K562 (cell line): ENCODE data around the gene FCGBP. TPM values are rescaled to one million over a fixed set of nuclear protein-coding genes. Genes with fewer than 3 reads are reported as not detected.
"Not testable (repeated sequence)": the region's sequence is repeated elsewhere in the genome, so short reads cannot be mapped to it uniquely, and the experiment has no call there.

ENCODE experiments used
- ATAC-seq: fragments of 200-7000 bp; cut with Tn5 transposase; 3 replicates; pipeline ENCODE4 v1.9.1; 2020; ENCODE audit warnings: moderate library complexity
- BruUV-seq: library from RNA; stranded (reverse); fragments of 400-500 nt; replicated peaks from 2 replicates; lab custom pipeline; 2021; lab: Mats Ljungman, UMichigan
- CTCF ChIA-PET: fragments of 300-600 bp; formaldehyde crosslinking; extraction: SDS; loops from one replicate; lab custom pipeline; 2021; ENCODE audit warnings: low intra/inter-chr PET ratio; lab: Yijun Ruan, JAX
- POLR2A ChIA-PET: fragments of 300-600, 350-650 bp; sonication (Branson Sonifier 250); formaldehyde crosslinking; extraction: SDS; loops from one replicate; lab custom pipeline; 2021; ENCODE audit warnings: antibody characterized with exemption, inconsistent platforms; lab: Yijun Ruan, JAX
- DNase-seq, 4 experiments: peaks; one replicate each; pipeline versions ENCODE4 v3.0.0 to v3.0.0-alpha.2; 2011 to 2018; ENCODE audit warnings: low spot score in 3 of 4, mixed read lengths in 3 of 4; ENCODE audit errors: extremely low read depth in 1 of 4
- FAIRE-seq: peaks from 2 replicates; lab custom pipeline; 2011; peaks lifted over from hg19 to GRCh38; lab: Jason Lieb, UNC
- H2AFZ ChIP-seq: 2 replicates; pipeline ENCODE4 v1.6.0; 2011; ENCODE audit warnings: low read depth, low read length, control low read depth, inconsistent platforms
- H3K27ac ChIP-seq: fragments of 200-600 bp; 3 replicates; pipeline ENCODE4 v1.8.0; 2011; ENCODE audit warnings: low read depth, mild to moderate bottlenecking, control low read depth, inconsistent platforms, low read length, moderate library complexity, mixed read lengths; ENCODE audit errors: extremely low read depth
- H3K27me3 ChIP-seq, 2 experiments: fragments of 300-600 bp in 1 of 2; 2 replicates in 1 of 2; 3 replicates in 1 of 2; pipeline versions ENCODE4 v1.6.0 to v1.8.0; 2011; ENCODE audit warnings: inconsistent platforms in 2 of 2, low read length in 2 of 2, mild to moderate bottlenecking in 1 of 2, mixed read lengths in 1 of 2, moderate library complexity in 1 of 2; ENCODE audit not compliant: control insufficient read depth in 2 of 2, insufficient read depth in 2 of 2
- H3K36me3 ChIP-seq: fragments of 300-600 bp; 3 replicates; pipeline ENCODE4 v1.8.0; 2011; ENCODE audit warnings: mild to moderate bottlenecking, low read length, inconsistent platforms; ENCODE audit not compliant: control insufficient read depth, insufficient read depth
- H3K4me1 ChIP-seq, 2 experiments: fragments of 200-600 bp in 1 of 2; replicated peaks in 1 of 2; 2 replicates in 1 of 2; 3 replicates in 1 of 2; pipeline versions ENCODE4 v1.5.1 to v1.8.0; 2011; ENCODE audit warnings: inconsistent platforms in 2 of 2, low read length in 2 of 2, mild to moderate bottlenecking in 1 of 2, mixed read lengths in 1 of 2, moderate library complexity in 1 of 2; ENCODE audit not compliant: control insufficient read depth in 2 of 2, insufficient read depth in 2 of 2
- H3K4me2 ChIP-seq: 2 replicates; pipeline ENCODE4 v1.6.1; 2011; ENCODE audit warnings: low read length, control low read depth, inconsistent platforms, mixed read lengths; ENCODE audit not compliant: insufficient read depth
- H3K4me3 ChIP-seq: fragments of 200-600 bp; sonication (generic), shearing (Covaris generic); 2 replicates; pipeline ENCODE4 v1.5.1; 2016; ENCODE audit warnings: control low read depth, inconsistent platforms
- H3K79me2 ChIP-seq: fragments of 200-600 bp; 3 replicates; pipeline ENCODE4 v1.8.0; 2011; ENCODE audit warnings: low read length, inconsistent platforms; ENCODE audit not compliant: control insufficient read depth, insufficient read depth
- H3K9ac ChIP-seq, 2 experiments: 2 replicates each; pipeline versions ENCODE4 v1.6.0 to v1.6.1; 2011; ENCODE audit warnings: low read depth in 2 of 2, low read length in 2 of 2, control low read depth in 1 of 2, inconsistent platforms in 1 of 2, mild to moderate bottlenecking in 1 of 2, mixed read lengths in 1 of 2; ENCODE audit not compliant: insufficient read depth in 1 of 2
- H3K9me1 ChIP-seq: one replicate; pipeline ENCODE4 v1.6.0; 2011; ENCODE audit warnings: inconsistent platforms, mild to moderate bottlenecking, low read length, moderate library complexity; ENCODE audit not compliant: control insufficient read depth, insufficient read depth
- H3K9me3 ChIP-seq: replicated peaks from 2 replicates; pipeline ENCODE4 v1.5.1; 2011; ENCODE audit warnings: low read depth, low read length, inconsistent platforms; ENCODE audit not compliant: control insufficient read depth, insufficient read depth
- H4K20me1 ChIP-seq: replicated peaks from 2 replicates; pipeline ENCODE4 v1.6.1; 2011; ENCODE audit warnings: low read length, inconsistent platforms, mixed read lengths; ENCODE audit not compliant: control insufficient read depth, insufficient read depth
- NBN ChIP-seq: fragments of 450-650 bp; IDR thresholded peaks from 2 replicates; pipeline ENCODE4 v1.6.1; 2016; ENCODE audit warnings: low read depth, mild to moderate bottlenecking
- PCBP2 ChIP-seq: fragments of 200-400 bp; formaldehyde crosslinking; IDR thresholded peaks from 2 replicates; pipeline ENCODE4 v1.6.1; 2018; ENCODE audit warnings: low read length, low read depth, mild to moderate bottlenecking, moderate library complexity; ENCODE audit not compliant: poor library complexity, severe bottlenecking
- RBM25 ChIP-seq: fragments of 200-400 bp; formaldehyde crosslinking; IDR thresholded peaks from 2 replicates; pipeline ENCODE4 v1.6.1; 2018; ENCODE audit warnings: low read length, low read depth, moderate library complexity; ENCODE audit not compliant: severe bottlenecking
- ZNF316 ChIP-seq: fragments of 450-650 bp; IDR thresholded peaks from 2 replicates; pipeline ENCODE4 v1.6.1; 2016
- WGBS: fragments of 100-300 bp; shearing (Covaris generic); methylation state at CpG from one replicate; pipeline ENCODE4 v1.1.6; 2016; ENCODE audit warnings: low coverage, mixed read lengths; ENCODE audit not compliant: insufficient coverage; ENCODE audit errors: missing lambda C conversion rate; 5-methylcytosine and 5-hydroxymethylcytosine counted together
- in situ Hi-C: fragments of 300-500 bp; cut with MboI; formaldehyde crosslinking; loops from 4 replicates; pipeline ENCODE4 v1.15.0; 2018; ENCODE audit warnings: inconsistent platforms, mixed read lengths
- intact Hi-C: fragments of 100-400 bp; cut with micrococcal nuclease; formaldehyde crosslinking; loops from 2 replicates; pipeline ENCODE4 v1.14.2; 2022
- polyA plus RNA-seq, 8 experiments: library from polyadenylated mRNA; depleted of rRNA in 4 of 8; stranded (reverse) in 5 of 8; unstranded in 3 of 8; fragments of >200 nt; fragmentation: Nextera tagmentation in 2 of 8; fragmentation: Illumina TruSeq in 1 of 8; extraction: Ambion mirVana in 2 of 8; extraction: Trizol in 1 of 8; gene quantifications; 2 replicates each; pipeline versions ENCODE4 v1.2.1 to v1.2.3, GENCODE V29; 2011 to 2014; ENCODE audit warnings: inconsistent platforms in 1 of 8, missing spikeins in 1 of 8
- total RNA-seq, 7 experiments: library from RNA; depleted of rRNA in 6 of 7; stranded (reverse); fragments of >200 nt in 6 of 7; fragmentation: Illumina TruSeq in 2 of 7; extraction: Trizol in 2 of 7; gene quantifications; 2 replicates each; pipeline versions ENCODE4 v1.2.1 to v1.2.3, GENCODE V29; 2011 to 2021; ENCODE audit warnings: low replicate concordance in 1 of 7
- TF ChIP-seq, protein P1 (sequence below): fragments of 450-650 bp; formaldehyde crosslinking; IDR thresholded peaks from 2 replicates; pipeline ENCODE4 v1.4.0; 2020; ENCODE audit warnings: mild to moderate bottlenecking, mixed read lengths
- TF ChIP-seq, protein P2 (sequence below): fragments of 450-650 bp; IDR thresholded peaks from 2 replicates; pipeline ENCODE4 v1.6.1; 2017; ENCODE audit warnings: antibody characterized with exemption, mild to moderate bottlenecking

The FCGBP gene
- total and polyA plus RNA-seq, 9 of the 15 experiments (the other 6 are each of a cell fraction or from before 2014, with no cell fraction given) = 0.01 to 1.5 (median 0.13) TPM; not detected in 4

DNA sequence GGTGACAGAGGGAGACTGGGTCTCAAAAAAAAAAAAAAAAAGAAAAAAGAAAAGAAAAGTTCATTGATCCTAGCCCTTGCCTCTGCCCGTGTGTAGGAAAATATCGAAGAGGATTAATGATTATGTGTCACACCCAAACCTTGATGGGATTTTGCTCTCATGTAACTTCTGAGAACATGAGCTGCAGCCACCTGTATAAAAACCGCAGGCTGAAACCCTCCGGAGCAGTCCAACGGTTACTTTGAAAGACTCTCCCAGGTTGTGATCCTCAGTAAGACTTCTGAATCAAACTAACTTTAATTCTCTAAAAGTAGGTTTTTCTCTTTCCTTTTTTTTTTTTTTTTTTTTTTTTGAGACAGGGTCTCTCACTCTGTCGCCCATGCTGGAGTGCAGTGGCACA is 32.2 kb upstream of the FCGBP start (continued):
- TF ChIP-seq, protein P1, sequence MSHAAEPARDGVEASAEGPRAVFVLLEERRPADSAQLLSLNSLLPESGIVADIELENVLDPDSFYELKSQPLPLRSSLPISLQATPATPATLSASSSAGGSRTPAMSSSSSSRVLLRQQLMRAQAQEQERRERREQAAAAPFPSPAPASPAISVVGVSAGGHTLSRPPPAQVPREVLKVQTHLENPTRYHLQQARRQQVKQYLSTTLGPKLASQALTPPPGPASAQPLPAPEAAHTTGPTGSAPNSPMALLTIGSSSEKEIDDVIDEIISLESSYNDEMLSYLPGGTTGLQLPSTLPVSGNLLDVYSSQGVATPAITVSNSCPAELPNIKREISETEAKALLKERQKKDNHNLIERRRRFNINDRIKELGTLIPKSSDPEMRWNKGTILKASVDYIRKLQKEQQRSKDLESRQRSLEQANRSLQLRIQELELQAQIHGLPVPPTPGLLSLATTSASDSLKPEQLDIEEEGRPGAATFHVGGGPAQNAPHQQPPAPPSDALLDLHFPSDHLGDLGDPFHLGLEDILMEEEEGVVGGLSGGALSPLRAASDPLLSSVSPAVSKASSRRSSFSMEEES (CRISPR knock-in tag) = no peak
- TF ChIP-seq NBN = no peak
- TF ChIP-seq RBM25 = no peak
- TF ChIP-seq PCBP2 = no peak

DNA sequence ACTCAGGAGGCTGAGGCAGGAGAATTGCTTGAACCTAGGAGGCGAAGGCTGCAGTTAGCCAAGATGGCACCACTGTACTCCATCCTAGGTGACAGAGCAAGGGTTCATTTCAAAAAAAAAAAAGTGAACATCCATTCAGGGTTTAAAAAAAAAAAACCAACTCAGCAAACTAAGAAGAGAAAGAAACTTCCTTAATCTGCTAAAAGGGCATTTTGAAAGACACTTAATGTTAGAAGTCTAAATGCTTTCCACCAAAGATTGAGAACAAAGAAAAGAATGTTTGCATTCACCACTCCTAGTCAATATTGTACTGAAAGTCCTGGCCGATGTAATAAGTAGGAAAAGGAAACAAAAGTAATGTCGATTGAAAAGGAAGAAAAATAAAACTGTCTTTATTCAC is 29.5 kb upstream of the FCGBP start:
- FAIRE-seq (no peak), ATAC-seq (no peak), DNase-seq (no peak)
- Histone ChIP-seq H3K27ac (no peak overlapping the region), H3K27me3 (no peaks in the 10 kb centered on the region), H3K4me1 (peaks cover 4% of the 10 kb centered on the region in 2 experiments; a peak in 3 of 5 replicates), H3K36me3 (no peaks in the 10 kb centered on the region), H3K9me3 (no peaks in the 10 kb centered on the region), H3K4me2 (no peak overlapping the region), H2AFZ (no peak overlapping the region), H3K9me1 (no peaks in the 10 kb centered on the region), H4K20me1 (no peaks in the 10 kb centered on the region), H3K9ac (no peak overlapping the region), H3K4me3 (no peak overlapping the region), H3K79me2 (no peaks in the 10 kb centered on the region)
- CTCF ChIA-PET = no interaction called here
- WGBS = 39% methylated on average over 3 of the region's 3 CpGs
- intact Hi-C loops (no loop called here), in situ Hi-C loops (no loop called here)
- TF ChIP-seq ZNF316 = peak; percentile 60
- TF ChIP-seq, protein P2, sequence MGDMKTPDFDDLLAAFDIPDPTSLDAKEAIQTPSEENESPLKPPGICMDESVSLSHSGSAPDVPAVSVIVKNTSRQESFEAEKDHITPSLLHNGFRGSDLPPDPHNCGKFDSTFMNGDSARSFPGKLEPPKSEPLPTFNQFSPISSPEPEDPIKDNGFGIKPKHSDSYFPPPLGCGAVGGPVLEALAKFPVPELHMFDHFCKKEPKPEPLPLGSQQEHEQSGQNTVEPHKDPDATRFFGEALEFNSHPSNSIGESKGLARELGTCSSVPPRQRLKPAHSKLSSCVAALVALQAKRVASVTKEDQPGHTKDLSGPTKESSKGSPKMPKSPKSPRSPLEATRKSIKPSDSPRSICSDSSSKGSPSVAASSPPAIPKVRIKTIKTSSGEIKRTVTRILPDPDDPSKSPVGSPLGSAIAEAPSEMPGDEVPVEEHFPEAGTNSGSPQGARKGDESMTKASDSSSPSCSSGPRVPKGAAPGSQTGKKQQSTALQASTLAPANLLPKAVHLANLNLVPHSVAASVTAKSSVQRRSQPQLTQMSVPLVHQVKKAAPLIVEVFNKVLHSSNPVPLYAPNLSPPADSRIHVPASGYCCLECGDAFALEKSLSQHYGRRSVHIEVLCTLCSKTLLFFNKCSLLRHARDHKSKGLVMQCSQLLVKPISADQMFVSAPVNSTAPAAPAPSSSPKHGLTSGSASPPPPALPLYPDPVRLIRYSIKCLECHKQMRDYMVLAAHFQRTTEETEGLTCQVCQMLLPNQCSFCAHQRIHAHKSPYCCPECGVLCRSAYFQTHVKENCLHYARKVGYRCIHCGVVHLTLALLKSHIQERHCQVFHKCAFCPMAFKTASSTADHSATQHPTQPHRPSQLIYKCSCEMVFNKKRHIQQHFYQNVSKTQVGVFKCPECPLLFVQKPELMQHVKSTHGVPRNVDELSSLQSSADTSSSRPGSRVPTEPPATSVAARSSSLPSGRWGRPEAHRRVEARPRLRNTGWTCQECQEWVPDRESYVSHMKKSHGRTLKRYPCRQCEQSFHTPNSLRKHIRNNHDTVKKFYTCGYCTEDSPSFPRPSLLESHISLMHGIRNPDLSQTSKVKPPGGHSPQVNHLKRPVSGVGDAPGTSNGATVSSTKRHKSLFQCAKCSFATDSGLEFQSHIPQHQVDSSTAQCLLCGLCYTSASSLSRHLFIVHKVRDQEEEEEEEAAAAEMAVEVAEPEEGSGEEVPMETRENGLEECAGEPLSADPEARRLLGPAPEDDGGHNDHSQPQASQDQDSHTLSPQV = no peak
- POLR2A ChIA-PET = no interaction called here
- no TSS peak for BruUV-seq

DNA sequence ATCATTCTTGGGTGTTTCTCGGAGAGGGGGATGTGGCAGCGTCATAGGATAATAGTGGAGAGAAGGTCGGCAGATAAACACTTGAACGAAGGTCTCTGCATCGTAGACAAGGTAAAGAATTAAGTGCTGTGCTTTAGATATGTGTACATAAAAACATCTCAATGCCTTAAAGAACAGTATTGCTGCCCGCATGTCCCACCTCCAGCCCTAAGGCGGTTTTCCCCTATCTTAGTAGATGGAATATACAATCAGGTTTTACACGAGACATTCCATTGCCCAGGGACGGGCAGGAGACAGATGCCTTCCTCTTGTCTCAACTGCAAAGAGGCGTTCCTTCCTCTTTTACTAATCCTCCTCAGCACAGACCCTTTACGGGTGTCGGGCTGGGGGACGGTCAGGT is 25.0 kb upstream of the FCGBP start:
- FAIRE-seq, intact Hi-C loops, H3K36me3 ChIP-seq, H3K4me2 ChIP-seq, H3K9me3 ChIP-seq, H3K9me1 ChIP-seq, H3K27ac ChIP-seq, ATAC-seq, BruUV-seq, H3K79me2 ChIP-seq, H4K20me1 ChIP-seq, H3K9ac ChIP-seq, H3K4me3 ChIP-seq, H2AFZ ChIP-seq, H3K4me1 ChIP-seq, in situ Hi-C loops, POLR2A ChIA-PET, H3K27me3 ChIP-seq, CTCF ChIA-PET, DNase-seq: not testable (repeated sequence)
- WGBS = 23% methylated on average over 7 of the region's 13 CpGs
